Thyroid gland (tissue), 4 donors: ENCODE data around the gene SIN3B. TPM values are rescaled to one million over a fixed set of nuclear protein-coding genes. Genes with fewer than 3 reads are reported as not detected.

ENCODE experiments used
- DNase-seq, 2 donors: peaks; one replicate each; pipeline ENCODE4 v3.0.0-alpha.2; 2019
- H3K27ac ChIP-seq, 3 donors: fragments of 200-600 bp; sonication (generic); 1 replicate in 2 of 3; 2 replicates in 1 of 3; pipeline ENCODE4 v1.5.1; 2016 to 2019; ENCODE audit warnings: mild to moderate bottlenecking in 1 of 3, moderate library complexity in 1 of 3
- H3K27me3 ChIP-seq: fragments of 200-600 bp; sonication (generic); one replicate; pipeline ENCODE4 v1.5.1; 2019
- H3K36me3 ChIP-seq, 2 donors: fragments of 200-600 bp; sonication (generic); one replicate each; pipeline ENCODE4 v1.5.1; 2016 to 2019
- H3K4me1 ChIP-seq, 2 donors: fragments of 200-600 bp; sonication (generic); one replicate each; pipeline ENCODE4 v1.5.1; 2017 to 2019
- H3K4me3 ChIP-seq, 3 donors: fragments of 200-600 bp; sonication (generic); replicated peaks in 1 of 3; 1 replicate in 2 of 3; 2 replicates in 1 of 3; pipeline ENCODE4 v1.5.1; 2016; ENCODE audit warnings: mild to moderate bottlenecking in 1 of 3
- H3K9me3 ChIP-seq: fragments of 200-600 bp; sonication (generic); one replicate; pipeline ENCODE4 v1.5.1; 2017
- CTCF ChIP-seq, 6 experiments: fragments of 200-600 bp in 3 of 6; fragments of 450-650 bp in 3 of 6; sonication (generic) in 3 of 6; IDR thresholded peaks; one replicate each; pipeline ENCODE4 v1.5.1; 2016 to 2019; ENCODE audit warnings: antibody characterized with exemption in 6 of 6, mild to moderate bottlenecking in 2 of 6, inconsistent platforms in 1 of 6, moderate library complexity in 1 of 6
- POLR2A ChIP-seq, 2 donors: fragments of 450-650 bp; IDR thresholded peaks; one replicate each; pipeline ENCODE4 v1.6.1; 2017; ENCODE audit warnings: antibody characterized with exemption in 2 of 2, mild to moderate bottlenecking in 2 of 2, moderate library complexity in 1 of 2
- WGBS, 2 donors: methylation state at CpG; one replicate each; pipeline ENCODE4 v1.1.5; 2017; 5-methylcytosine and 5-hydroxymethylcytosine counted together
- intact Hi-C: fragments of 100-400 bp; cut with DNase I; formaldehyde crosslinking; loops from one replicate; pipeline ENCODE4 v1.15.1; 2023
- total RNA-seq, 4 donors: library from RNA; depleted of rRNA; stranded (reverse); fragments of >200 nt; gene quantifications; one replicate each; pipeline ENCODE4 v1.2.3, GENCODE V29; 2016

SIN3B gene
- total RNA-seq, 4 donors from 2014 or later = 33.6 to 65.9 (median 47.6) TPM

GRCh38 chr19:16862826-16863415 lies 33.7 kb downstream of the SIN3B start:
- TF ChIP-seq CTCF (IDR thresholded peaks at IDR 0.05) = no peak
- no peak for TF ChIP-seq POLR2A (IDR thresholded peaks at IDR 0.05)
- no peaks in the 10 kb centered on the region for H3K27me3 ChIP-seq
- peaks cover 59% of the 10 kb centered on the region in 2 donors for H3K36me3 ChIP-seq
- intact Hi-C loops = no loop called here
- no peak for DNase-seq
- no peaks in the 10 kb centered on the region for H3K9me3 ChIP-seq
- no peaks in the 10 kb centered on the region for H3K4me1 ChIP-seq
- 89 to 92% methylated on average over 10 of the region's 10 CpGs for WGBS, 2 donors
- H3K4me3 ChIP-seq = no peak overlapping the region
- H3K27ac ChIP-seq = no peak overlapping the region

GRCh38 chr19:16867211-16867610 lies 38.0 kb downstream of the SIN3B start:
- H3K27ac ChIP-seq = no peak overlapping the region
- H3K9me3 ChIP-seq = no peaks in the 10 kb centered on the region
- H3K4me3 ChIP-seq = no peak overlapping the region
- H3K4me1 ChIP-seq = no peaks in the 10 kb centered on the region
- WGBS, 2 donors = 96 to 98% methylated on average over 9 to 10 of the region's 10 CpGs
- intact Hi-C loops = no loop called here
- H3K27me3 ChIP-seq = no peaks in the 10 kb centered on the region
- DNase-seq = no peak
- H3K36me3 ChIP-seq = peaks cover 88 to 91% of the 10 kb centered on the region in 2 donors
- no peak for TF ChIP-seq CTCF (IDR thresholded peaks at IDR 0.05)

GRCh38 chr19:16868423-16869130 lies 39.4 kb downstream of the SIN3B start:
- H3K4me1 ChIP-seq = peaks cover 0 to 8% of the 10 kb centered on the region in 2 donors
- no peaks in the 10 kb centered on the region for H3K27me3 ChIP-seq
- H3K4me3 ChIP-seq = no peak overlapping the region
- intact Hi-C loops = no loop called here
- no peak for DNase-seq
- WGBS, 2 donors = 92 to 93% methylated on average over 14 to 15 of the region's 20 CpGs
- TF ChIP-seq CTCF (IDR thresholded peaks at IDR 0.05) (no peak), POLR2A (IDR thresholded peaks at IDR 0.05) (no peak)
- H3K36me3 ChIP-seq = peaks cover 83 to 87% of the 10 kb centered on the region in 2 donors
- H3K27ac ChIP-seq = no peak overlapping the region
- H3K9me3 ChIP-seq = no peaks in the 10 kb centered on the region

- H3K4me3 ChIP-seq = no peak overlapping the region
- WGBS, 2 donors = 96% methylated on average over 16 to 24 of the region's 30 CpGs
- TF ChIP-seq POLR2A (IDR thresholded peaks at IDR 0.05) (no peak), CTCF (IDR thresholded peaks at IDR 0.05) (no peak)
Measured at GRCh38 chr19:16869331-16869972, 40.3 kb downstream of the SIN3B start.

GRCh38 chr19:16871871-16872270 lies 42.7 kb downstream of the SIN3B start:
- H3K9me3 ChIP-seq = no peaks in the 10 kb centered on the region
- H3K27me3 ChIP-seq = no peaks in the 10 kb centered on the region
- H3K27ac ChIP-seq = peak overlapping the region in 2 of 3 donors; percentile 61 to 71
- intact Hi-C loops = no loop called here
- peaks cover 4 to 16% of the 10 kb centered on the region in 2 donors for H3K4me1 ChIP-seq
- 84 to 90% methylated on average over 7 of the region's 7 CpGs for WGBS, 2 donors
- no peak overlapping the region for H3K4me3 ChIP-seq
- DNase-seq = no peak
- TF ChIP-seq CTCF (IDR thresholded peaks at IDR 0.05) (no peak), POLR2A (IDR thresholded peaks at IDR 0.05) (no peak)
- peaks cover 65 to 67% of the 10 kb centered on the region in 2 donors for H3K36me3 ChIP-seq

More at GRCh38 chr19:16869331-16869972, 40.3 kb downstream of the SIN3B start:
- intact Hi-C loops = no loop called here
- Histone ChIP-seq H3K27me3 (no peaks in the 10 kb centered on the region), H3K36me3 (peaks cover 78 to 81% of the 10 kb centered on the region in 2 donors), H3K4me1 (peaks cover 4 to 8% of the 10 kb centered on the region in 2 donors), H3K9me3 (no peaks in the 10 kb centered on the region), H3K27ac (no peak overlapping the region)
- no peak for DNase-seq
